ENCODE results near the gene STOML1.

The STOML1 gene

DNA sequence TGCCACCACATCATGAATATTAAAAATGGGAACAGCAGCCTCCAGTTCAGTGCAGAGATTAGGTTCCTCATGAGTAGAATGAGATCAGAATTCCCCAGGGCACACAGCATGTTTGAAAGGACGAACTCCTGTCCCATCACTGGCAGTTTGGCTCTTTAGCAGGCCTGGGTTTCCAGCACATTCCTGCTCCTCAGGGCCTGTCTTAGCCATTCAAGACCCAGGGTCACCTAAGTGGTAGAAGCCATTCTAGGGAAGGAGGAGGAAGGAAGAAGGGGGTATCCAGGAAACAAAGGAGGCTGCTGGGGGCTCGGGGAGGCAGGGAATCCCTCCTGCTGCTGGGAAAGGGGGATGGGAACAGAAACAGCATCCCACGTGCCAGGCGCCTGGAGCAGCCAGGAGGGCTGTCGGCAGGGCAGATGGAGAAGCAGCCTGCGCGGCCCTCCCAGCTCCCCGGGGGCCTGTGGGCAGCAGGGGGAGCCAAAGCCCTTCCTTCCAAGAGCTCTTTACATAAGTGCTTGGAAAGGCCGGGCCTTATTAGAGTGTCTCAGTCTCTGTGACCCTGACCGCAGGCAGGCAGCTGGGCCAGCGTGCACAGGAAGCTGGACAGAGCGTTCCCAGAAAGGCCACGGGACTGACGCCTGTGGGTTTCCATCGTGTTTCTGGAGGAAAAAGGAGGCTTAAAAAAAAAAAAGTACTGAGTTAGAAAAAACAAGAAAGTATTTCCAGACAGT lies 41.1 kb downstream of the STOML1 start:
- no peak overlapping the region for H3K4me3 ChIP-seq (ENCODE audit: extremely low read depth, insufficient read depth, low read length, poor library complexity, severe bottlenecking)
- H3K36me3 ChIP-seq (ENCODE audit: control insufficient read depth, insufficient read depth, low read length), result peaks cover 37% of the 10 kb centered on the region
- H3K4me1 ChIP-seq (ENCODE audit: control insufficient read depth, insufficient read depth, low read length, poor library complexity, severe bottlenecking), result peaks cover 10% of the 10 kb centered on the region
- H3K27ac ChIP-seq (ENCODE audit: low read depth, low read length, severe bottlenecking), result peak overlapping the region; percentile 84
- 9 to 13% methylated on average over 13 to 14 of the region's 15 CpGs for WGBS, 2 experiments (ENCODE audit: insufficient coverage in 2 of 2)
- no peaks in the 10 kb centered on the region for H3K9me3 ChIP-seq (ENCODE audit: control insufficient read depth, low read length)

DNA sequence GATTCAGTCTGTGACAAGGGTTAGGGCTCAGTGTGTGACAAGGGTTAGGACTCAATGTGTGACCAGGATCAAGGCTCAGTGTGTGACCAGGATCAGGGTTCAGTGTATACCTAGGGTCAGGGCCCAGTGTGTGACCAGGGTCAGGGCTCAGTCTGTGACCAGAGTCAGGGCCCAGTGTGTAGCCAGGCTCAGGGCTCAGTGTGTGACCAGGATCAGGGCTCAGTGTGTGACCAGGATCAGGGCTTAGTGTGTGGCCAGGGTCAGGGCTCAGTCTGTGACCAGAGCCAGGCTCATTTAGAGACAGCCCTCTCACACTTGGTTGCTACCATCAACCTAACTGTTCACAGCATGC lies 41.6 kb downstream of the STOML1 start:
- peaks cover 37% of the 10 kb centered on the region for H3K36me3 ChIP-seq (ENCODE audit: control insufficient read depth, insufficient read depth, low read length)
- no peaks in the 10 kb centered on the region for H3K9me3 ChIP-seq (ENCODE audit: control insufficient read depth, low read length)
- peaks cover 10% of the 10 kb centered on the region for H3K4me1 ChIP-seq (ENCODE audit: control insufficient read depth, insufficient read depth, low read length, poor library complexity, severe bottlenecking)
- H3K27ac ChIP-seq (ENCODE audit: low read depth, low read length, severe bottlenecking), result peak overlapping the region; percentile 84
- H3K4me3 ChIP-seq (ENCODE audit: extremely low read depth, insufficient read depth, low read length, poor library complexity, severe bottlenecking), result no peak overlapping the region

GRCh38 chr15:73949496-73949895 lies 42.6 kb downstream of the STOML1 start:
- 96 to 97% methylated on average over 10 of the region's 10 CpGs for WGBS, 2 experiments (ENCODE audit: insufficient coverage in 2 of 2)
- peaks cover 11% of the 10 kb centered on the region for H3K4me1 ChIP-seq (ENCODE audit: control insufficient read depth, insufficient read depth, low read length, poor library complexity, severe bottlenecking)
- H3K9me3 ChIP-seq (ENCODE audit: control insufficient read depth, low read length), result no peaks in the 10 kb centered on the region
- H3K4me3 ChIP-seq (ENCODE audit: extremely low read depth, insufficient read depth, low read length, poor library complexity, severe bottlenecking), result no peak overlapping the region
- H3K27ac ChIP-seq (ENCODE audit: low read depth, low read length, severe bottlenecking), result no peak overlapping the region
- H3K36me3 ChIP-seq (ENCODE audit: control insufficient read depth, insufficient read depth, low read length), result peaks cover 41% of the 10 kb centered on the region

DNA sequence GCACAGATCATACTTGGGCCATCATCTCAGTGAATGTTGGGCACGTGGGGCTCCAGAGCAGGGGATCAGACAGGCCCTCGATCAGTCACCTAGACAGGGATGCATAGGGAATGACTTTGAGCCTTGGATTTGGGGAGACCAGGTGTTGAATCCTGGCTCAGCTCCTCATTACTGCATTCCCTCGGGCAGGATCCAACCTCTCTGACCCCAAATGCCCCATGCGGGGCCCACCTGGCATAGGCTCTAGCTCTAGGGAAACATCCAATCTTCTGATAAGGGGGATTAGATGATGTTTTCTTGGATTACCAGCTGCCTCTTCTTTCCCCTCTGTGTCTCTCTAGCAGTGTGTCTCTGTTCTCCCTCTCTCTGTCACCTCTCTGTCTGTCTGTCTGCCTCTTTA lies 43.1 kb downstream of the STOML1 start:
- WGBS, 2 experiments (ENCODE audit: insufficient coverage in 2 of 2), result 67 to 96% methylated on average over 1 to 2 of the region's 4 CpGs
- Histone ChIP-seq H3K36me3 (ENCODE audit: control insufficient read depth, insufficient read depth, low read length) (peaks cover 44% of the 10 kb centered on the region), H3K4me3 (ENCODE audit: extremely low read depth, insufficient read depth, low read length, poor library complexity, severe bottlenecking) (no peak overlapping the region), H3K27ac (ENCODE audit: low read depth, low read length, severe bottlenecking) (no peak overlapping the region), H3K9me3 (ENCODE audit: control insufficient read depth, low read length) (no peaks in the 10 kb centered on the region), H3K4me1 (ENCODE audit: control insufficient read depth, insufficient read depth, low read length, poor library complexity, severe bottlenecking) (peaks cover 16% of the 10 kb centered on the region)

DNA sequence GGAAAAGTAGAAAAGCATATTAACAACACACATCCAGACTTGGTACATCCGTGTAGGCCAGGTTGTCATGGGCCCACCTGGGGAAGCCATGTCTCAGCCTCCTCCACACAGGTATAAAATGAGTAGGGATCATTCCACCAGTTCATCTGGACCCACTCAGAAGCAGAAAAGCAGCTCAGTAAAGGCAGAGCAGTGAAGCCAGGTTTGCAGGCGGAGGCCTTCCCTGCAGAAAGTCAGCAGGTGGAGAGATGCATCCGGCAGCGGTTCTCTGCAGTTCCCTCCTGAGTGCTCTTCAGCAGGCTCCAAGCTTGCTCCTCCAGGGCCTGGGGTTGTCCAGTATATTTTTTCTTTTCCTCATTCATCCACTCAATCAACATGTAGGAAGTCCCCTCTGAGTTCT lies 43.7 kb downstream of the STOML1 start:
- H3K4me3 ChIP-seq (ENCODE audit: extremely low read depth, insufficient read depth, low read length, poor library complexity, severe bottlenecking), result no peak overlapping the region
- H3K4me1 ChIP-seq (ENCODE audit: control insufficient read depth, insufficient read depth, low read length, poor library complexity, severe bottlenecking), result peaks cover 20% of the 10 kb centered on the region
- WGBS, 2 experiments (ENCODE audit: insufficient coverage in 2 of 2), result 94 to 100% methylated on average over 2 to 3 of the region's 4 CpGs
- peaks cover 46% of the 10 kb centered on the region for H3K36me3 ChIP-seq (ENCODE audit: control insufficient read depth, insufficient read depth, low read length)
- no peaks in the 10 kb centered on the region for H3K9me3 ChIP-seq (ENCODE audit: control insufficient read depth, low read length)
- H3K27ac ChIP-seq (ENCODE audit: low read depth, low read length, severe bottlenecking), result no peak overlapping the region

- Histone ChIP-seq H3K9me3 (ENCODE audit: control insufficient read depth, low read length) (no peaks in the 10 kb centered on the region), H3K27ac (ENCODE audit: low read depth, low read length, severe bottlenecking) (no peak overlapping the region), H3K4me3 (ENCODE audit: extremely low read depth, insufficient read depth, low read length, poor library complexity, severe bottlenecking) (no peak overlapping the region), H3K36me3 (ENCODE audit: control insufficient read depth, insufficient read depth, low read length) (peaks cover 53% of the 10 kb centered on the region), H3K4me1 (ENCODE audit: control insufficient read depth, insufficient read depth, low read length, poor library complexity, severe bottlenecking) (peaks cover 28% of the 10 kb centered on the region)
- WGBS, 2 experiments (ENCODE audit: insufficient coverage in 2 of 2), result 97 to 99% methylated on average over 9 of the region's 9 CpGs
Measured at GRCh38 chr15:73947651-73948050, 44.4 kb downstream of the STOML1 start.

- H3K36me3 ChIP-seq (ENCODE audit: control insufficient read depth, insufficient read depth, low read length), result peaks cover 52% of the 10 kb centered on the region
- peaks cover 30% of the 10 kb centered on the region for H3K4me1 ChIP-seq (ENCODE audit: control insufficient read depth, insufficient read depth, low read length, poor library complexity, severe bottlenecking)
- no peak overlapping the region for H3K4me3 ChIP-seq (ENCODE audit: extremely low read depth, insufficient read depth, low read length, poor library complexity, severe bottlenecking)
- H3K27ac ChIP-seq (ENCODE audit: low read depth, low read length, severe bottlenecking), result no peak overlapping the region
- no peaks in the 10 kb centered on the region for H3K9me3 ChIP-seq (ENCODE audit: control insufficient read depth, low read length)
- 96 to 99% methylated on average over 8 to 9 of the region's 9 CpGs for WGBS, 2 experiments (ENCODE audit: insufficient coverage in 2 of 2)
Measured at GRCh38 chr15:73946795-73947370, 45.2 kb downstream of the STOML1 start.

DNA sequence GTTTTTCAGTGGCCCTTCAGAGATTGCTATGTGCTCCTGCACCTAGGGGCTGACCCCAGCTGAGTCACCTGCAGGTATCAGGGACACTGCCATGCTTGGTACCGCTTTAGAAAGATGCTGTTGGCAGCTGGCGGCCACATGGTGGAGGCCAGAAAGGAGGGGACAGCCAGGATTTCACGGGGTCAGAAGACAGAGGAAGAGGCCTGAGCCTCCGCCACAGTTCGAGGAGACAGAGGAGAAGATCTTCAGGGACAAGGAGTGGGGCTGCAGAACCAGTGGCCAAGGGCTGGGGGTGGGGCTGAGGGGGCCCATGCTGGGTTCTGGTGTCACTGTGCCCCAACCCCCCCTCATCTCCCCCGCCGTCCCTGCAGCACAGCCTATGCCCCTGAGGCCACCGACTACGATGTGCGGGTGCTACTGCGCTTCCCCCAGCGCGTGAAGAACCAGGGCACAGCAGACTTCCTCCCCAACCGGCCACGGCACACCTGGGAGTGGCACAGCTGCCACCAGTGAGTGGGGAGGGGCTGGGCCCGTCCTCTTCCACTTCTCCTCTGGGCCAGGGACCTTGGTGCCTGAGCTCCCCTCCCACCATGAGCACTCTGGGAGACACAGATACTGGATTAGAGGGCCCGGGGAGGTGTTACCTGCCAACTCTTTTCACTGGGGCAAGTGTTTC lies 45.9 kb downstream of the STOML1 start:
- no peak overlapping the region for H3K27ac ChIP-seq (ENCODE audit: low read depth, low read length, severe bottlenecking)
- peaks cover 31% of the 10 kb centered on the region for H3K4me1 ChIP-seq (ENCODE audit: control insufficient read depth, insufficient read depth, low read length, poor library complexity, severe bottlenecking)
- WGBS, 2 experiments (ENCODE audit: insufficient coverage in 2 of 2), result 90 to 97% methylated on average over 7 to 12 of the region's 17 CpGs
- H3K36me3 ChIP-seq (ENCODE audit: control insufficient read depth, insufficient read depth, low read length), result peaks cover 48% of the 10 kb centered on the region
- no peaks in the 10 kb centered on the region for H3K9me3 ChIP-seq (ENCODE audit: control insufficient read depth, low read length)
- H3K4me3 ChIP-seq (ENCODE audit: extremely low read depth, insufficient read depth, low read length, poor library complexity, severe bottlenecking), result no peak overlapping the region

GRCh38 chr15:73945130-73945508 lies 47.0 kb downstream of the STOML1 start:
- Histone ChIP-seq H3K27ac (ENCODE audit: low read depth, low read length, severe bottlenecking) (peak overlapping the region; percentile 60), H3K9me3 (ENCODE audit: control insufficient read depth, low read length) (no peaks in the 10 kb centered on the region), H3K4me1 (ENCODE audit: control insufficient read depth, insufficient read depth, low read length, poor library complexity, severe bottlenecking) (peaks cover 42% of the 10 kb centered on the region), H3K4me3 (ENCODE audit: extremely low read depth, insufficient read depth, low read length, poor library complexity, severe bottlenecking) (no peak overlapping the region), H3K36me3 (ENCODE audit: control insufficient read depth, insufficient read depth, low read length) (peaks cover 48% of the 10 kb centered on the region)
- 92 to 94% methylated on average over 3 of the region's 4 CpGs for WGBS, 2 experiments (ENCODE audit: insufficient coverage in 2 of 2)

DNA sequence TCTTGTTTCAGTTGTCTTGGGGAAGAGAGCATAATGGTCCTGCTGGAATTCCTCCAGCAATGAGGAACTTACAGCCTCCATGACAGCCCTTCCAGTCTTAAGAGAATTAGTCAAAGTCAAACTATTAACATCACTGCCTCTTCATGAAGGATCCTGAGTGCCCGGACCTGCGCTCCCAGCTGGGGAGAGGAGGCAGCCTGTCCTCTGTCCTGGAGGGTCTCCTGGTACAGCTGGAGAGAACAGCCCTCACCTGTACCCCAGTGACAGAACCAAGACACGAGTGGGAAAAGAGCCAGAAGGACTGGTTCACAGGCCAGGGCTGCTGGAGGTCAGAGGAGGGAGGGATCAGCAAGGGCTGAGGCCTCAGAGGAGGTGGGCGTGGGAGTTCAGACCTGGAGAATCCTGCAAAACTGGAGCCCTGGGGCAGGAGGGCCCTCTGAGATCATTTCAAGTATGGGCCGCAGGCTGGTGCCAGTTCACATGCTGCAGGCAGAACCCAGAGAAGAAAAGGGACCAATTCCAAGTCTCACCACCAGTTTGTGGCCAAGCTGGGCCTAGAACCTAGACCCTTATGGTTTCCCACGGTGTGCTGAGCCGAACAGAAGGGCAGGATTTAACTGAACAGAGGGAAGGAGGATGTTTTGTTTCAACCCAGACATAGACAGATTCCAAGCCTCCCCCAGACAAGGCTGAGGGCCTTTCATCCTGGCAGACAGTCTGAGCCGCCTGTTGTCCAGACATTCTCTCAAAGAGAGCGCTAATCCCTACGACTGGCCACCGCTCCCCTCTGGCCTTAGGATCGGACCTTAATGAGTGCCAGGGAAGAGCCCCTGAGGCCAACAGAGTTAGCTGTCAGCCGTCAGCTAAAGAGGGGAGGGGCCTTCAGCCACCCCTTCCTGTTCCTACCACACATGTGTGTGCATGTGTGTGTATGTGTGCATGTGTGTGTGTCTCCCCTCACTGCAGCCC lies 47.6 kb downstream of the STOML1 start:
- Histone ChIP-seq H3K9me3 (ENCODE audit: control insufficient read depth, low read length) (no peaks in the 10 kb centered on the region), H3K4me3 (ENCODE audit: extremely low read depth, insufficient read depth, low read length, poor library complexity, severe bottlenecking) (no peak overlapping the region), H3K27ac (ENCODE audit: low read depth, low read length, severe bottlenecking) (peak overlapping the region; percentile 88), H3K4me1 (ENCODE audit: control insufficient read depth, insufficient read depth, low read length, poor library complexity, severe bottlenecking) (peaks cover 49% of the 10 kb centered on the region), H3K36me3 (ENCODE audit: control insufficient read depth, insufficient read depth, low read length) (peaks cover 43% of the 10 kb centered on the region)
- 78 to 86% methylated on average over 7 to 8 of the region's 13 CpGs for whole genome bisulfite sequencing, 2 experiments (ENCODE audit: insufficient coverage in 2 of 2)

Measured in mesodermal cell (in vitro differentiated cells).